ENCODE results near the gene RGS8. TPM values are rescaled to one million over a fixed set of nuclear protein-coding genes. Genes with fewer than 3 reads are reported as not detected.

RGS8 gene
- not detected in 2 replicates for total RNA-seq

GRCh38 chr1:182684116-182684828 is at the start of gene RGS8:
RGS8 (minus strand) TSS chr1:182684587; CDS start chr1:182669649, 14,938 bp downstream.

Other genes with a start within 250 kb of the RGS8 start
- gene RGSL1, start 234.4 kb downstream of the RGS8 start, total RNA-seq = not detected in 2 replicates
- 2.7 and 3.8 TPM in 2 replicates for gene RNASEL, start 95.3 kb downstream of the RGS8 start, total RNA-seq
- 0.19 and 0.23 TPM in 2 replicates for gene RGS16, start 80.2 kb downstream of the RGS8 start, total RNA-seq
- gene NPL, start 105.2 kb upstream of the RGS8 start, total RNA-seq = 1.8 and 2.8 TPM in 2 replicates
- gene DHX9, start 154.8 kb upstream of the RGS8 start, total RNA-seq = 65.9 and 108 TPM in 2 replicates

Data from hair follicular keratinocyte (primary cell).